Measurements from ENCODE around the gene SLC2A9.

GRCh38 chr4:9976781-9977180, 44.5 kb downstream of the SLC2A9 start:
- TF ChIP-seq, protein P1, sequence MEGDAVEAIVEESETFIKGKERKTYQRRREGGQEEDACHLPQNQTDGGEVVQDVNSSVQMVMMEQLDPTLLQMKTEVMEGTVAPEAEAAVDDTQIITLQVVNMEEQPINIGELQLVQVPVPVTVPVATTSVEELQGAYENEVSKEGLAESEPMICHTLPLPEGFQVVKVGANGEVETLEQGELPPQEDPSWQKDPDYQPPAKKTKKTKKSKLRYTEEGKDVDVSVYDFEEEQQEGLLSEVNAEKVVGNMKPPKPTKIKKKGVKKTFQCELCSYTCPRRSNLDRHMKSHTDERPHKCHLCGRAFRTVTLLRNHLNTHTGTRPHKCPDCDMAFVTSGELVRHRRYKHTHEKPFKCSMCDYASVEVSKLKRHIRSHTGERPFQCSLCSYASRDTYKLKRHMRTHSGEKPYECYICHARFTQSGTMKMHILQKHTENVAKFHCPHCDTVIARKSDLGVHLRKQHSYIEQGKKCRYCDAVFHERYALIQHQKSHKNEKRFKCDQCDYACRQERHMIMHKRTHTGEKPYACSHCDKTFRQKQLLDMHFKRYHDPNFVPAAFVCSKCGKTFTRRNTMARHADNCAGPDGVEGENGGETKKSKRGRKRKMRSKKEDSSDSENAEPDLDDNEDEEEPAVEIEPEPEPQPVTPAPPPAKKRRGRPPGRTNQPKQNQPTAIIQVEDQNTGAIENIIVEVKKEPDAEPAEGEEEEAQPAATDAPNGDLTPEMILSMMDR (IDR thresholded peaks at IDR 0.05) = no peak
- no peak for TF ChIP-seq POLR2AphosphoS5 (IDR thresholded peaks at IDR 0.05)
